ELR (cell line): ENCODE results near the gene DPEP3.
"Not testable (repeated sequence)": the region's sequence is repeated elsewhere in the genome, so short reads cannot be mapped to it uniquely, and the experiment has no call there.

ENCODE experiments used
- DNase-seq: peaks from one replicate; pipeline ENCODE4 v3.0.0-alpha.2; 2015; ENCODE audit warnings: low read depth

DPEP3 gene

GRCh38 chr16:67945392-67945933, 34.8 kb downstream of the DPEP3 start:
- no peak for DNase-seq

- DNase-seq: no peak
Measured at GRCh38 chr16:67944690-67945391, 35.5 kb downstream of the DPEP3 start.

DNA sequence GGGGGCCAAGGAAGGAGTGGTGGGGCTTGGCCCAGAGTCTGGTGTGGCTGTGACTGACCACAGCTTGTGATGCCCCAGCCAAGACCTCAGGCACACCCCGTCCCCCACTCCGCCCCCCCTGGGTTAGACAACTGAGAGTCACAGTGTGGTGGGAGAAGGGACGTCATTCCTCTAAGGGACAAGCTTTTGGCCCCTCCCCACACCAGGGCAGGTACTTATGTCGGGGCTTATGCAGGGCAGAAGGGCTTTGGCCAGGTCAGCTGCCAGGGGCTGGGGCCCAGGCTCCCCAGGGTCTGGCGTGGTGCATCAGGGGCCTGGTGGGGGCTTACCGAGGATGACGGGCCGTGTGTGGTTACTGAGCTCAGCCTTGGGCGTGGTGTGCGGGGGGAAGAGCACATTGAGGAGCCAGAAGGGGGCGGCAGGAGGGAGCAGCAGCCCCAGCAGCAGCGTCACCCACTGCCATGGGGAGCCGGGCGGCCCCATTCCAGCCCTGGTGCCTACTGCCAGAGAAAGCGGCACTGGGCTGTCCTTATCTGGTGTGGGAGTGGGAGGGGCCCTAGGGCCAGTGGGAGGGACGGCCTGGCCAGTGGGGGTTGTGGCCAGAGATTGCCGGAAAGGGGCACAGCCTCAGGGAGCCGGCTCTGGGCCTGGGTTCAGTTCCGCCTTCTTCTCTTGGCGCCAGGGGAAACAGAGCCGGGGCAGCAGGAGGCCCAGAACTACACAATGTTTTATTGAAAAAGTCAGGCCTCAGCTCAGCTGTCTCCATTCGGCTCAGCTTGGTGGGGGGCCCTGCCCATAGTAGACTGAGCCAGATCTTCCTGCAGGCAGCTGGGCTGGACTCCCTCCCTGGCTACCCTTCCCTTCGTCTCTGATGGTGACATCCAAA, 36.4 kb downstream of the DPEP3 start, which contains the start of gene LCAT:
Gene LCAT (minus strand): TSS at position 502 of the 886 bp plus-strand sequence. CDS start 19 bp downstream, at position 483.
- DNase-seq: no peak

DNA sequence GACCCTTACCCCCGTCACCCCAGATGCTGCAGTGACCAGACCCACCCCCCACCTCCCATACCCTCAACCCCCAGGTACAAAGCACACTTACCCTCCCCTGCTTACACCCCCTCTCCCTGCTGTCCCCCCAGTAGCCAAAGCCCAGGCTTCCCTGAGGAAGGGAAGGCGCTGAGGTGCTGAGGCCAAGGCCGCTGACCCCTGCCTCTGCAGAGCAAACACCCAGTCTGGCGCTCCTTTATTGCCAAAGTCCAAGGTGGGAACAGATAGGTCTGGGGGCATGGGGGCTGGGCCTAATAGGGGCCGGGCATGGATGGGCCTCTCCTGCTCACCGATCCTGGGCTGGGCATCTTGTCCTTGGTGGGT, 37.1 kb downstream of the DPEP3 start:
- no peak for DNase-seq

DNA sequence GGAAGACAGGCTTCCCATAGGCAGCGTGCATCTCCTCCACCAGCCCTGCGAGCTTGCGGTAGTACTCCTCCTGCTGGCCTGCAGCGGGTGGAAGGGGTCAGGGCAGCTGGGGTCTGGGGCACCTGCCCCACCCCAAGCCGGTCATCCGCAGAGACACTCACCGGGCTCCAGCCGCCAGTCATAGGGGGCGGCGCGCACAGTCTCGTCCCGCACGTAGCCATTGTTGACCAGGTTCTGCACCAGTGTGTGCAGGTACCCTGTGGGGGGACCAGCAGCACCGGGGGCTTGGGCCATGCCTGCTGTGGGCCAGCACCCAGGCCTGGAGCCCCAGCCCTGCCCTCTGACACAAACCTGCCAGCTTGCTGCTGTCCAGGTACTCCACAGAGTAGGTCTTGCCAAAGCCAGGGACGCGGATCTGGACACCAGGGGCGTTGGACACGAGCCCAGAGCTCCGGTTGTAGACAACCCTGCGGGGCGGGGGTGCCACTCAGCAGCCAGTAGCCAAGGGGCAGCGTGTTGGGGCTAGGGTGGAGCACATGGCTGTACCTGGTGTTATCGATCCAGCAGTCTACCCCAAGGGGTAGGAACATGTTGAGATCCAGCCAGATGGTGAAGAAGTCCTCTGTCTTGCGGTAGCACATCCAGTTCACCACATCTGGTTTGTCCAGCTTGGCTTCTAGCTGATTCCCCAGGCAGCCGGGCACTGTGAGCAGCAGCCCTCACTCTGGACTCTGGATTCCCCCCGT, 37.6 kb downstream of the DPEP3 start:
- no peak for DNase-seq

GRCh38 chr16:67942200-67942509, 38.1 kb downstream of the DPEP3 start:
- DNase-seq: peak; percentile 65

- DNase-seq: no peak
Measured at GRCh38 chr16:67941469-67942199, 38.7 kb downstream of the DPEP3 start.

DNA sequence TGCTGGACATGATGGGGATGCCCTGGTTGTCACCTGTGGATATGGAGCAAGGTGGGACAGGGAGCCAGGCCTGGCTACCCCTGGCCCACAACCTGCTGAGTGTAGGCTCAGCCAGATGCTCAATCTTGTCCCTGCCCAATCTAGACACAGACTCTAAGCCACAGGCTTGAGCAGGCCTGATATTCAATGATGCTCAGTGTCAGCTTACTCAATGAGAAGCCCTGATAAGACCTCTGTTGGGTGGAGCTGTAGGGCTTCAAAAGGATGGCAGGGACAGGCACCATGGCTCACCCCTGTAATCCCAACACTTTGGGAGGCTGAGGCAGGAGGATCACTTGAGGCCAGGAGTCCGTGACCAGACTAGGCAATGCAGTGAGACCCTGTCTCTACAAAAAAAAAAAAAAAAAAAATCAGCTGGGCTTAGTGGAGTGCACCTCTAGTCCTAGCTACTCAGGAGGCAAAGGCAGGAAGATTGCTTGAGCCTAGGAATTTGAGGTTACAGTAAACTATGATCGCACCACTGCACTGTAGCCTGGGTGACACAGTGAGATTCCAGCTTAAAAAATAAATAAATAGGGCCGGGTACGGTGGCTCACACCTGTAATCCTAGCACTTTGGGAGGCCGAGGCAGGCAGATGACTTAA, 39.7 kb downstream of the DPEP3 start:
- no peak for DNase-seq

DNA sequence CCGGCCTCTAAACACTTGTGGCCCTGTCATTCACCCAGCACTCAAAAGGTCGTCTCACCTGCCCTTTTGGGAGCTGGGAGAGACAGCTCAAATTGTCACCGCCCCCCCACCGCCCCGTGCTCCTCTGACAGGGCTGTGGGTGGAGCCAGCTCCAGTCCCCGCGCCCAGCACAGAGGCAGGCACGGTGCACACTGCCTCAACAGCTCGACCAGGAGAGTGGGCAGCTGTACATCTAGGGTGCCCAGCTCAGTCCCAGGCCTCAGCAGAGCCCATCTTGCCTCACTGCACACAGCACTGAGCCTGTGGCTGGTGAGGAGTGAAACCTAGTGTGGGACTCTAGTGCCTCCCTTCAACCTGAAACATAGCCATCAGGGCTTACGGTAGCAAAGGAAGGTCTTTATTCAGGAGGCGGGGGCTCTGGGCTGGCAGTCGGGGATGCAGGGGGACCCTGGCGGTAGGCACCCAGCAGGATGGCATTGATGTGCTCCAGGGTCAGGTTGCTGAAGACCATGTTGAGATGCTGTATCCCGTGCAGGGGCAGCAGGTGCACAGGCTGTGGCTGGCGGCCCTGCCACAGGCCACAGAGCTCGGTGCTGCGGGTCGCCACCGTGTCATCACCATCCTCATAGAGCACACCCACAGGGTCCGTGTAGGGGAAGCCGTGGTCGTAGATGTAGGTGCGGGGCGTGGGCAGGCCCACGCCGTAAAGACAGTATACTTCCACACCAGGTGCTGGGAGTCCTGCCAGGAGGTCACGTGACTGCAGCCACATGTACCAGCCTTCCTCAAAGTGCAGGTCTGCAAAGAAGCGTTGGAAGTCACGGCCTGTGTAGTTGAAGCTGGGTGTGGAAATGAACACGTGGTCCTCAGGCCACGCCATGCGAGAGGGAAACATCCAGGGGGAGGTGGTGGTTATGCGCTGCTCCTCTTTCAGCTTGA, 40.5 kb downstream of the DPEP3 start:
- DNase-seq: no peak

GRCh38 chr16:67937713-67938112, 42.6 kb downstream of the DPEP3 start:
- not testable (repeated sequence) for DNase-seq

GRCh38 chr16:67936880-67937605, 43.3 kb downstream of the DPEP3 start:
- DNase-seq: peak; percentile 84

- peak; percentile 53 for DNase-seq
Measured at GRCh38 chr16:67936124-67936879, 44.0 kb downstream of the DPEP3 start, which contains the start of gene PSMB10. Gene PSMB10 (minus strand): TSS chr16:67936850. CDS start chr16:67936749, 101 bp downstream.

GRCh38 chr16:67935402-67936123, 44.7 kb downstream of the DPEP3 start:
- peak; percentile 98 for DNase-seq

DNA sequence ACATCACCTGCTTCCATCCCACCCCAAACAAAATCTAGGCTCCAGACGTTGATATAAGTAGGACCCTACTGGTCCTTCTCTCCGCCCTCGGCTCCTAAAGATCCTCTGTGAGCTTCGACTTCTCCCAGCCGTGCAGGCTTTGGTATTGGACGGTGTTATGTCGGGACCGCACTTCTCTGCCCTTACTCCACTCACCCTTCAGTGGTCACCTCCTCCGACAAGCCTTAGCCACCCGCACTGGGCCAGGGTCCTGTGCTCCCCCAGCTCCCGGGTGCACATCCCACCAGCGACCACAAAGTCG, 45.2 kb downstream of the DPEP3 start:
- DNase-seq: no peak

DNA sequence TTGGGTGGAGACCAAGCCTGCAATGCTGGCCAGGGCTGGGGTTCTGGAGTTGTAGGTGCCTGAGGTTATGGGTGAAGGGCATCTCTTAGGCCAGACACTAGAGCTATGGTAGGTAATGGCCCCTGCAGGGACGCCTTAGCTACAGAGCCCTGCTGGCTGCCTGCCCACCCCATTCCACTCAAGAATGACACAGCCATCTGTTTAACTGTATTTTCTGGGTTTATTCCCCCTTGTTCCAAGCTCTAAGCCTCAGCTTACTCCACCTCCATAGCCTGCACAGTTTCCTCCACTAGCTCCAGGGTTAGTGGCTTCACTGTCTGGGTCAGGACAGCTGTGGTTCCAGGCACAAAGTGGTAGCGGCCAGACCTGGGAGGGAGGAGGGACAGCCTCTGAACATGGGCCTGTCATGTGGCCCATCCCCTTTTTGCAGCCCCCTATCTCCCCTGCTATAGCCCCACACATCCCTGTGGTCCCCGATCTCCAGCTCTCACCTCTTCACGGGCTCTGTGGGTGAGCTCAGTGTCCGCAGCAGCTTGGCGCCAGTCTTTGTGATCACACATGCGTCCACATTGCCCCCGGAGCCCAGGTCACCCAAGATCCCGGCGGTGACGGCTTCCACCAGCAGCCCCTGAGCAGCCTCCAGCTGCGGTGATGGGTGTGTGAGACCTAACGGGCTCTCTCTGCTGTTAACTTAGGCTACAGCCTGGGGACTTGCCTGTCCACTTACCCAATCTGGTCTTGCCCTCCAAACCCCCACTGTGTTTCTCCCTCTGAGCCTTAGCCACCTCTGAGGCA, 45.8 kb downstream of the DPEP3 start:
- DNase-seq: no peak

GRCh38 chr16:67933805-67934204, 46.5 kb downstream of the DPEP3 start:
- no peak for DNase-seq

- DNase-seq: no peak
Measured at GRCh38 chr16:67932462-67932840, 47.8 kb downstream of the DPEP3 start.
